Stimulated activated memory B cell treated with anti-CD40 and anti-IgM and Interleukin-4, amounts not matched to agents 10 μg/mL and 1 μg/mL and 100 μg/mL, for 72 hours (primary cell): ENCODE data around the gene PCYT1B.

Source experiments
- ATAC-seq: fragments of 150-1000 bp; cut with Tn5 transposase; 2 replicates; pipeline ENCODE4 v1.10.0; 2021
- H3K27ac Mint-ChIP-seq: one replicate; pipeline ENCODE4 v1.8.0; 2022; ENCODE audit warnings: mild to moderate bottlenecking, mixed read lengths
- H3K27me3 Mint-ChIP-seq: one replicate; pipeline ENCODE4 v1.8.0; 2022; ENCODE audit warnings: mixed read lengths
- H3K36me3 Mint-ChIP-seq: one replicate; pipeline ENCODE4 v1.8.0; 2022; ENCODE audit warnings: mixed read lengths
- H3K4me1 Mint-ChIP-seq: one replicate; pipeline ENCODE4 v1.8.0; 2022; ENCODE audit warnings: mixed read lengths
- H3K4me3 Mint-ChIP-seq: one replicate; pipeline ENCODE4 v1.8.0; 2022; ENCODE audit warnings: mild to moderate bottlenecking, moderate library complexity, mixed read lengths
- H3K9me3 Mint-ChIP-seq: one replicate; pipeline ENCODE4 v1.8.0; 2022; ENCODE audit warnings: mixed read lengths

The PCYT1B gene

DNA sequence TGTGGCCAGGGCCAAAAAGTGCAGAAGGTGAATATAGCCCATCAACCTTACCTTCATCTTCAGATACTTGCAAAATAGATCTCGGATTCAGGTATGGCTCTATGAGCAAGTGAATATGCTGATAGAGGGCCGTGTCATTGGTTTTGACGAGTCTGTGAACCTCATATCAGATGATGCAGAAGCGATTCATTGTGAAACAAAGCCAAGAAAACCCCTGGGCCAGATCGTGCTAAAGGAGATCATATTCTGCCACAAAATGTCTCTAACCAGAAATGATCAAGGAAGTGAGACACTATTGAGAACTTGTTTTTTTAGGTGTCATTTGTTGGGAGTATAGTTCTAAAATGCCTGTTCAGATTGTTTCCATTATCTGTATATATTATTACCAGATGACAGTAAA, 133.7 kb downstream of the PCYT1B start:
- peak overlapping the region; percentile 74 for H3K27ac Mint-ChIP-seq
- ATAC-seq: peak; percentile 83
- H3K36me3 Mint-ChIP-seq: peaks cover 19% of the 10 kb centered on the region
- H3K4me3 Mint-ChIP-seq: no peak overlapping the region
- no peaks in the 10 kb centered on the region for H3K4me1 Mint-ChIP-seq
- H3K27me3 Mint-ChIP-seq: no peaks in the 10 kb centered on the region
- H3K9me3 Mint-ChIP-seq: no peaks in the 10 kb centered on the region

- H3K36me3 Mint-ChIP-seq: peaks cover 46% of the 10 kb centered on the region
- no peak overlapping the region for H3K27ac Mint-ChIP-seq
- ATAC-seq: no peak
- no peaks in the 10 kb centered on the region for H3K9me3 Mint-ChIP-seq
- no peak overlapping the region for H3K4me3 Mint-ChIP-seq
- no peaks in the 10 kb centered on the region for H3K27me3 Mint-ChIP-seq
- no peaks in the 10 kb centered on the region for H3K4me1 Mint-ChIP-seq
Observed at GRCh38 chrX:24508375-24508774, 138.8 kb downstream of the PCYT1B start.
